ENCODE measurements around the gene L3MBTL3. TPM values are rescaled to one million over a fixed set of nuclear protein-coding genes. Genes with fewer than 3 reads are reported as not detected.

The L3MBTL3 gene
- polyA plus RNA-seq, 1 of the 3 experiments (the other 2 are of a cell fraction), result 12.6 TPM

- ChIA-PET CTCF (no interaction called here), POLR2A (no interaction called here)
- 93% methylated on average over 1 of the region's 1 CpG for WGBS (ENCODE audit: low lambda C conversion rate)
These were observed 158.0 kb downstream of the L3MBTL3 start for GRCh38 chr6:130176378-130176777.

GRCh38 chr6:130178692-130179091 lies 160.3 kb downstream of the L3MBTL3 start:
- Histone ChIP-seq H2AFZ (ENCODE audit: low read depth) (no peak overlapping the region), H3K36me3 (replicated peaks in 1 of 2; ENCODE audit: control insufficient read depth in 1 of 2, insufficient read depth in 2 of 2, low read length in 1 of 2) (peaks cover 0 to 6% of the 10 kb centered on the region in 2 experiments), H3K9me2 (no peaks in the 10 kb centered on the region), H3K79me2 (ENCODE audit: insufficient read depth) (no peaks in the 10 kb centered on the region), H3K27ac (ENCODE audit: low read depth in 2 of 2, low read length in 1 of 2) (peak overlapping the region in 1 of 2 experiments; percentile 36; a peak in 2 of 4 replicates), H3K9me3 (no peaks in the 10 kb centered on the region), H3K9ac (no peak overlapping the region), H3K27me3 (ENCODE audit: insufficient read depth) (no peaks in the 10 kb centered on the region), H3K4me3 (ENCODE audit: low read depth in 2 of 2, low read length in 1 of 2) (no peak overlapping the region), H4K20me1 (ENCODE audit: insufficient read depth) (no peaks in the 10 kb centered on the region), H3F3A (replicated peaks; ENCODE audit: insufficient read depth) (no peaks in the 10 kb centered on the region), H3K4me1 (ENCODE audit: control insufficient read depth in 1 of 2, insufficient read depth in 2 of 2, low read depth in 1 of 2, low read length in 1 of 2) (no peaks in the 10 kb centered on the region; a peak in 1 of 4 replicates), H3K4me2 (no peak overlapping the region)
- peak; percentile 67 for TF ChIP-seq TCF12 (IDR thresholded peaks at IDR 0.05)
- TF ChIP-seq JUND (IDR thresholded peaks at IDR 0.05), result peak; percentile 96
- no peak for TF ChIP-seq MXI1 (IDR thresholded peaks at IDR 0.05; ENCODE audit: low read depth, low read length)
- 0 out of 2 replicates have a peak, but pooled peaks have one; percentile 55 for TF ChIP-seq TEAD4 (IDR thresholded peaks at IDR 0.05; ENCODE audit: borderline replicate concordance, insufficient read depth)
- no peak for TF ChIP-seq EZH2phosphoT487 (IDR thresholded peaks at IDR 0.05; ENCODE audit: borderline replicate concordance, low read depth)
- TF ChIP-seq FOSL2 (IDR thresholded peaks at IDR 0.05; ENCODE audit: borderline replicate concordance, low read depth), result peak; percentile 97
- TF ChIP-seq EP300 (IDR thresholded peaks at IDR 0.05; ENCODE audit: borderline replicate concordance in 1 of 2, low read depth in 1 of 2, low read length in 1 of 2), result peak in 1 of 2 experiments; percentile 38; a peak in 1 of 4 replicates
- TF ChIP-seq MAX (IDR thresholded peaks at IDR 0.05; ENCODE audit: low read depth), result 0 out of 2 replicates have a peak, but pooled peaks have one; percentile 33
- no peak for TF ChIP-seq MEF2A (IDR thresholded peaks at IDR 0.05; ENCODE audit: borderline replicate concordance, low read depth)
- TF ChIP-seq NFIC (IDR thresholded peaks at IDR 0.05; ENCODE audit: borderline replicate concordance), result no peak
- ChIA-PET CTCF (interaction anchor here (0.9 kb wide), 1 partner anchor 713 kb away, joined by 3 read pairs; no protein-coding TSS in a partner anchor), POLR2A (no interaction called here)
- DNase-seq, result no peak
- WGBS (ENCODE audit: low lambda C conversion rate), result 73% methylated on average over 1 of the region's 1 CpG

More at GRCh38 chr6:130176378-130176777, 158.0 kb downstream of the L3MBTL3 start:
- H4K20me1 ChIP-seq (ENCODE audit: insufficient read depth), result no peaks in the 10 kb centered on the region
- TF ChIP-seq RFX5 (IDR thresholded peaks at IDR 0.05; ENCODE audit: low read length) (no peak), TCF12 (IDR thresholded peaks at IDR 0.05) (no peak), MAX (IDR thresholded peaks at IDR 0.05; ENCODE audit: low read depth) (no peak), TAF1 (IDR thresholded peaks at IDR 0.05; ENCODE audit: borderline replicate concordance, low read depth, low read length) (no peak), FOXM1 (IDR thresholded peaks at IDR 0.05; ENCODE audit: low read depth) (no peak), MEF2A (IDR thresholded peaks at IDR 0.05; ENCODE audit: borderline replicate concordance, low read depth) (no peak)
- H3K79me2 ChIP-seq (ENCODE audit: insufficient read depth), result no peaks in the 10 kb centered on the region
- H3K27me3 ChIP-seq (ENCODE audit: insufficient read depth), result no peaks in the 10 kb centered on the region
- H3K9me2 ChIP-seq, result no peaks in the 10 kb centered on the region
- DNase-seq, result no peak
- no peak overlapping the region for H3K4me3 ChIP-seq (ENCODE audit: low read depth in 2 of 2, low read length in 1 of 2)
- no peak overlapping the region for H3K27ac ChIP-seq (ENCODE audit: low read depth in 2 of 2, low read length in 1 of 2)
- no peak overlapping the region for H2AFZ ChIP-seq (ENCODE audit: low read depth)
- peaks cover 0 to 18% of the 10 kb centered on the region in 2 experiments for H3K36me3 ChIP-seq (replicated peaks in 1 of 2; ENCODE audit: control insufficient read depth in 1 of 2, insufficient read depth in 2 of 2, low read length in 1 of 2)
- no peaks in the 10 kb centered on the region; a peak in 1 of 4 replicates for H3K4me1 ChIP-seq (ENCODE audit: control insufficient read depth in 1 of 2, insufficient read depth in 2 of 2, low read depth in 1 of 2, low read length in 1 of 2)
- no peaks in the 10 kb centered on the region for H3K9me3 ChIP-seq
- H3K9ac ChIP-seq, result no peak overlapping the region
- H3F3A ChIP-seq (replicated peaks; ENCODE audit: insufficient read depth), result no peaks in the 10 kb centered on the region
- H3K4me2 ChIP-seq, result no peak overlapping the region

All from SK-N-SH (cell line).